Activated naive CD8-positive, alpha-beta T cell treated with anti-CD3 and anti-CD28 coated beads, Interleukin-2, amount 50 U/mL, for 16 hours (primary cell): ENCODE measurements around the gene DSTN.

Experiments
- DNase-seq: peaks from one replicate; pipeline ENCODE4 v3.0.0-alpha.2; 2020; ENCODE audit warnings: low read depth, low spot score

The DSTN gene

DNA sequence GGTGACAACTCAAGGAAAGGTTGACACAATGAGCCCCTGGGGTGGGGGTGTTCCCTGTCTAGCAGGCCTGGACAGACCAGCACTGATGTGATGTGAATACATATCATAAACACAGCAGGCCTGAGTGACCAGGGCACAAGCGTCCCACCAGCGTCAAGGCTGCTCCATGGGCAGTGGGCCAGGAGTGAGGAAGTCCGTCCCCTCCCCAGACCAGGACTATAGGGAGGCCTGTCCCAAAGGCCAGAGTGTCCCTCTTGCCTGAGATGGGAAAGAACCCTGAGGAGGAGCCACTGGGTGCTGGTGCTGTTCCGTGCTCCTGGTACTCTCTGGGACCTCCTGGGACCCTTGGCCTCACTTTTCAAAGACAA, 67.5 kb downstream of the DSTN start:
- no peak for DNase-seq

DNA sequence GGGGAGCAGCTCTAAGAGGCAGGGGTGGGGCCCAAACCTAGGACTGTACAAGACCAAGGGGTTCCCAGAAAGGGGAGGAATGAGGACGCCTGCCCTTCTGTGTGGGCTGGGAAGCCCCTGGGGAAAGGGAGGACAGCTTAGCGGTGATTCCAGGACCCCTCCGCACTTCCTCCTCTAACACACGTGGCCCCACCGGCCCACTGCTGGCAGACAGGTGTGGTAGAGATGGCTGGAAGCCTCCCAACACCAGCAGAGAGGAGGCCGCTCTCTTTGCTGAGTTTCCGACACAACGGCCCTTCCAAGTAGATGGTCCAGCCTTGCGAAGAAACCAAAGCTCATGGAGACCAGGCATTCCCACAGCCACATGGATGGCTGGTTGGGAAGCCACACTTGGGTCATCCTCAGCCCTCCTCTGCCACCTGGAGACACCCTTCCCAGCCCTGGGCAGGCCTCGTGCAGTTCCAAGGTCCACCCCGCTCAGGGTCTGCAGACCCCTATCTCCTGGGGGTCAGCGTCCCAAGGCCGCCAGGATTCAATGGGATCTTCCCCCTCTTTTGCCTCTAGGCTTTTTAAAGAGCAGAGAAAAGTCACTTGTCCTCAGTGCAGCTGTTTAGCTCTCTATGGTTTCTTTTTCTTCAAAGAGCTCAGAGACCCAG, 68.2 kb downstream of the DSTN start:
- no peak for DNase-seq

DNA sequence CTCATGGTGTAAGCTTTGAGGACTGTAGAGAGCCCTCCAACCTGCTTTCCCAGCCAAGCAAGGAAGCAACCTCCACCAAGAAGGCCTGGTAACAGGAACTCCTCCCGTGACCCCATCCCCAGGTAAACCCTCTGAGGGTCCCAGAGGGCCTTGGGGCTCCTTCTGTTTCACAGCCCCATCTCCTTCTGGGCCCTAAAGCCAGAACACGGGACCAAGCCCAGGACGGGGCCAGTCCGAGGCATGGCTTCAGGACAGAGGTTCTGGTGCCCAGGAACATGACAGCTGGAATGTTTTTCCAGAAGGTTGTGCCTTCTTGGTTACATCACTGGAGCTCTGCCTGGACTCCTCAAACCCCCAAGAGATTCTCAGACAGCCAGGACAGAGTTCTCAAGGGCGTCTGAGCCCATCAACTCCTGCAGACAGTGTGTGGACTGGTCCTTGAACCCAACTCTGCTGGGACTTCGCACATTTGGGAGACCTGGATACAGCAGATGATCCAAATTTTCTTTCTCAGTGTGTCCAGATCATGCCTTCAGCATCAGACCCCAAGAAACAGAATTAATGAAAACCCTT, 69.0 kb downstream of the DSTN start:
- DNase-seq: no peak

DNA sequence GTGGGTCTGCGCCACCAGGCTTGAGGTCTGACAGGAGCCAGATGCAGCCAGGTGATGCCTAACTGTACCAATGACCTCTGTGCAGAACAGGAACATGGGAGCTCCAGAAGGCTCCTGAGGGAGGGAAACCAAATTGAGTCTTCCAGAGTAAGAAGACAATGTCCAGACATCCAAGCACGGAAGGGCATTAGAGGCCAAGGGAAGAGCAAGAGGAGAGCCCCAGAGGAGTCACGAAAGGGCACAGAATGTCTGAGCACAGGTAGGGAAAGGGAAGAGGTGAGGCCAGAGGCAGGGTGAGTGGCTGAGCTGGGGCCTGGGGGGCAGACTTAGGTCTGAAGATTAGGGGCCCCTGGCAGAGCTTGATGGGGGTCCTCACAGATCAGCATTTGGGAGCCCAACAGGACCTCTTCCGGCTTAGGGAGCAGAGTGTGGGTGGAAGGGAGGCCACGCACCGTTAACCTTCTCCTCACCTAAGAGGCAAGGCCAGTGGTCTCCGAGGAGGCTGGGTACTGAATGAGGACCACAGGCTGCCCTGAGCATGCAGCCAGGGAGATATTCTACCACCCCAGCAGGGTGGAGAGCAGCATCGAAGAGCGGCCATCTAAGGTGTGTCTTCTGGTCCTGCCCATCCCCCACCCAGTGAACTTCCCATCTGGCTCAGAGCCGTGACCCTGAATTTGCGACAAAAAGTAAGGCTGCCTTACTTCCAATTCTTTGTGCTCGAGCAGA, 70.4 kb downstream of the DSTN start:
- no peak for DNase-seq

DNA sequence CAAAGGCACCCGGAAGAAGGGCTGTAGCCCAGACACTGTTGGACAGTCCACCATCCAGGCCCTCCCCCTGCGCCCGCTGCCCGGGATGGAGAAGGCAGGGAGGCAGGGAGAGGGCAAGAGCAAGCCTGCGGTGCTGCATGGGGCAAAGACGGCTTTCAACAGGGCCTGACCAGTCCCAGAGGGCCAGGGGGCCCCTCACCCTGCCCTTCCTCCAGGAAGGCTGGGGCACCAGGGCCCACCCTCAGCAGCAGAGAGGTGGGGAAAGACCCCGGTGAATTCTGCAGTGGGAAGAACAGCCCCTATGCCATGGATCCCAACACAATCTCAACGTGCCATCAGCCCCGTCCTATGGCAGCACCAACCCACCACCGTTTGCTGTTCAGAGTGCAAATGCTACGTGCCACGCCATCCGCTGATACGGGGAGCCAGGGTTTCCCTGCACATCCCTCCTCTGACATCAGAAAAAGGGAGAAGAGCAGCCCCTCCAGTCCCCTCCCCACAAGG, 71.1 kb downstream of the DSTN start:
- DNase-seq: no peak

DNA sequence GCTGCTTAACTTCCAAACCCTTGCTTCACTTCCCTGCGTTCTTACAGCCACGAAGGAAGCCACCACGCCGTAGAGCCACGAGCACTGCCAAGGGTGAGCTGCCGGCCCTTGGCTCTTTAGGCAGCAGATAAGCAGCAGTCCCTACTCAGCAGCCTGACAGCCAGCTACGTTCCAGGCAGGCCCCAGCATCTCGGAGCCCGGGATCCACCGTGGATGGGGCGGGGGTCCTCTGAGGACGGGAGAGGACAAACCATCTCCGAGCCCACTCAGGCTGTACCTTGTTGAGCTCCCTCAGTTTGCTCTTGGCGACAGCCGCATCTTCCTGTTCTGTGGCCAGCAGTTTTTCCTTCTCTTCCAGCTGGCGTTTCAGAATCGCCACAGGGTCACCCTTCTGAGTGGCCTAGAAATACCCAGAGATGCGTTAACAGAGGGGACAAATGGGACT, 71.7 kb downstream of the DSTN start:
- no peak for DNase-seq

DNA sequence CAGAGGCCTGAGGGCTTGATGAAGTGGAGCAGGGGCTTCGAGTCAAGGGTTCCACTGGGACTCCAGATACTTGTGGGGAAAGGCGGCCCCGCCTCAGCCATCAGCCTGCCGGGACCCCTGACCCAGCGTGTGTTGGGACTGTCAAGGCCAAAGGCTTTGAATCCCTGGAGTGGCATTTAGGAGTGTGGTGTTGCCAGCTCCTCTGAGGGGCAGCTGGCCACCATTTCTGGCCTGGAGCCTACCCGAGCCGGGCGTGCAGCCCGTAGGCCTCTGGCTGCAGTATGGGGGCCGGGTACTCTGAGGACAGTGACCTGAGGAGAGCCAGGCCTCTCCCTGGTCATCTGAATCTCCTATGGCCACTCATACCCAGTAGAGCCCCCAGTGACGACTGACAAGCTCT, 72.1 kb downstream of the DSTN start:
- no peak for DNase-seq

DNA sequence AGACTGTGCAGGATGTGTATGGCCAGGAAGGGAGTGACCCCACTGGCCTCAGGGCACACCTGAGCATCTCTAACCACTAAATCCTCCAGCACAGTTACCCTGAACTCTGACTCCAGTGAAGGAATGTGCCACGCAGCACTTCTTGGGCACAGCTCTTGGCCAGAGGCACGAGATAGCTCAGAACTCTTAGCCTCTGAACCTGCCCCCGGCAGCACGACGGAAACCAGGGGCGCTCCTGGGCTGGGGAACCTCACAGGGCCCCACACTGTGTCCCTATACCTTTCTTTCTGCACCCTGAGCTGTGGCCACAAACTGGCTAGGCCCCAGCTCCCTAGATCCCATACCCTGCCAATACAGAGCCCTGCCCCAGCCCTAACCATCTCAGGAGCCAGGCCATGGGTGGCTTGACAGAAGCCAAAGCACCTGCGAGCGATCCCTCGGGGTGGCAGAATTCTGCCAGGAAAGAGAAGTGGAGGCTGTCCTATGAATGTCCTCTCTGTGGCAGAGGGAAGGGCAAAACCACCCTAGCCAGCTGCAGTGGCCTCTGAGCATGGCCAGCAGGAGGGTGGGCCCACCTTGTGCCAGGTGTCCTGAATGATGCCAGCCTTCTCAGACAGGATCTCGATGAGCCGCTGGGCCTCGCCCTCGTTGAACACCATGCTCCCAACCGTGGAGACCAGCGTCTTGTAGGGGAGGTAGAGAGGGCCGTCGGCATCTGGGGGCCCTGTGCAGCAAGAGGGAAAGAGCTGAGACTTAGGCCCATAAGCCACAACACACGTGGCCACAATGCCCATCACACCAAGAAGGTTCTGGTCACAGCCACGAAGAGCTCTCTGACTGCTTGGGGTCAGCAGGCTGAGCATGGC, 72.8 kb downstream of the DSTN start:
- no peak for DNase-seq

DNA sequence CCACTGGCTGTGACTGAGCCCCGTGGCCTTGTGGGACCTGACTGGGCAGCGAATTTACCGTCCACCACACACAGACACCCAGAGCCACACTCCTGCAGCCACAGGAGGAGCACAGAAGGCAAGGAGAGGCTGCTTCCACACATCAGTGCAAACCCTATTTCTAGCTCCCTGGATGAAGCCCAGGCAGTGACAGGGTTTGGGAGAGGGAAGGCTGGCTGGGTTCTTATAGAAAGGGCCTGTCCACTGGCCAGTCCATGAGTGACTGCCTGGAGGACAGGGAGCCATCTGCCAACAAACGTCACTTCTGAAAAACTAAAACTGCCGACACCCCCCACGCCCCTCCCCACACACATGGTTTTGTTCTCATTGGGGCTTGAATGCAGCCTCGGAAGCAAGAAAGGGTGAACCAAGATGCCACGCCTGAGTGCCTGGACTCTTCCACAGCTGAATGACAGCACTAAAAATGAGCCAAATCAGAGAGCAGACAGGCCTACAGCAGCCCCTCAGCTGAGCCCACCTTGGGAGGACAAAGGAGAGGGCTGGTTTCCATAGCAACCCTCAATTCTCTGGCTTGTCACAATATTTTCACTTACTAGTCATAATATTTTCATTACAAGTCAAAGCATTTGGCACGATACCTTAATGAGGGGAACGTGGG, 73.8 kb downstream of the DSTN start:
- DNase-seq: no peak

DNA sequence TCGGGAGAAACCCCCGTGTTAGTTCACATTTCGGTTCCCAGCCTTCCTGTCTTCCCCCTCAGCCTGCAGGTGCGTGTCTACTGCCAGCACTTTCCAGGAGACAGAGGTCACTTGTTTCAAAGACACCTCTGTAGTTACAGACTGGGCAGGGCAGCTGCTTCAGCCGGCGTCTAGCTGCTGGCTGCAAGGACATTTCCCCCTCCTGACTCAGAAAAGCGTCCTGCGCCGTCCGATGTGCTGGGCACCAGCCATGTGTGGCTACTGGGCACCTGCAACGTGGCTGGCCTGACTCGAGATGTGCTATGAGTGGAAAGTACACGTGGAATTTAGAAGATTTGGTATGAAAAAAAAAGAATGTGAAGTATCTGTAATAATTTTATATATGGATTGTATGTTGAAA, 74.6 kb downstream of the DSTN start:
- no peak for DNase-seq

DNA sequence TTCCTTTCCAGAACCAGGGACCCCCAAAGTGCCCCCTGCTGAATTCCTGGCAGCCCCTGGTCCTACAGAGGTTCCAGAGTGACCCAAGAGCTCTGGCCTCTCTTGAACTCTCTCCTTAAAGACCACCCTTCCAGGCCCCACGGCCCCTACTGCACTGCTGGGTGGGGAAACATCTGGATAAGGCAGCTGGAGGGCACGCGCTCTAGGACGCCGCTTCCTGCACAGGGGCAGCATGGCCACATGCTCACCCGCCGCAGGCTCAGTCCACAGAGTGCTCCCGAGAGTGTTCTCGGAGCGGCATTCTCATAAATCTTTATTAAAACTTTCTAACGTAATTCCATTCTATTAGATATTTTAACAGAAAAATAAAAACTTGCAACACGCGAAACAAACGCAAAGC, 75.1 kb downstream of the DSTN start:
- DNase-seq: no peak

DNA sequence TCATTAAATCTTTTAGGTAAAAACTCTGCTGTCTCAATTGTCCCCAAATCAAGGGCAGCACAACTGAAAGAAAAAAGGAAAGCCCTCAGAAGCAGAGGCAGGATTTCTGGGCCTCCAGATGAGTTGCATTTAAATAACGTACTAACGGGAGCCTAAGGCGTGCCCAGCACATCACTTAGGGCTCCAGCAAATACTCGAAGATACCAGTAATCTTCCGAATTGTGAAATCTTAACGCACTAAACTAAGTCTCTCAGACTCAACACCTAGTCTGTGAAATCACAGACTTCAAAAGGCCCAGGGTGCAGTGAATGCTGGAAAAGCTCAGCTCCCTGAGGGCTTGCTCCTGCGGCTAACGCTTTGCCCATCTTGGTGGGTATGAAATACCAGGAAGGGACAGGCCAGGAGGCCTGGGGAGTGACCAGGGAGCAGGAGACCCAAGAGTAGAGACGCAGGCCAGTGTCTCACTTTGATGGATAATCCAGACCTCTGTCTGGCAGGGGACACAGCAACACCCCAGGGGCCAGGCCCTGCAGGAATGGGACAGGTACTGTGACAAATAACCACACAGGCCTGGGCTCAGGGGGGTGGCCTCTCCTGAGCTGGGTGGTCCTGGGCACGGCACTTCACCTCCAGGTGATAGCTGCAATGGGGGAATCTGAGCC, 75.8 kb downstream of the DSTN start:
- no peak for DNase-seq

DNA sequence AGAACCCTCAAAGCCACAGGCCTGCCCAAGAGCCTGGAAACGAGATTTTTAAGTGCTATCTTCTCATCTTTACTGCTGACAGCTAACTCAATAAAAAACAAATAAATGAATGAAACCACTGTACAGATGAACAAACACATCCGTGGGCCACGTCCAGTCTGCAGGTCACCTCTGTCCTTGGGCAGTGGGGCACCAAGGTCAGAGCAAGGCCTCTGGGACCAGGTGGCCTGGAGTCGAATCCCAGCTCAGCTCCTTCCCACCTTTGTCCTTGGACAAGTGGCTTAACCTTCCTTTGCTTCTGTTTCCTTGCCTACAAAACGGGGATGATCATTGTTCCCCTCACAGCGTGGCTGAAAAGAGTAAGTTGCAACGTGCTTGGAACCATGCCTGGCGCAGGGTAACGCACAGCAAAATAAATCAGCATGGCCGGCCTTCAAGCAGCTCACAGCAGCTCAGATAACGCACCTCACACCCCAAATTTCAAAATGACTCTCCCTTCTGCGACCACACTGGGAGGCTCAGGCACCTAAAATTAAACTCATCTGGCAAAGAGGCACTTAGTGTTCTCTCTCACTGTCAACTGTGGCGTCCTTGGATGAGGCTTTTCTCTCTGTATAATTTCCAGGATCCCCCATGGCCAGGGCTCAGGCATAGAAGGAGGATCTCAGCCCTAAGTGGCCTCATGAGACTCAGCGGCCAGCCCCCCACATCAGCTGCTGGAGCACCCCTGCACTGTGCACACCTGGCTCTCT, 76.5 kb downstream of the DSTN start:
- no peak for DNase-seq

DNA sequence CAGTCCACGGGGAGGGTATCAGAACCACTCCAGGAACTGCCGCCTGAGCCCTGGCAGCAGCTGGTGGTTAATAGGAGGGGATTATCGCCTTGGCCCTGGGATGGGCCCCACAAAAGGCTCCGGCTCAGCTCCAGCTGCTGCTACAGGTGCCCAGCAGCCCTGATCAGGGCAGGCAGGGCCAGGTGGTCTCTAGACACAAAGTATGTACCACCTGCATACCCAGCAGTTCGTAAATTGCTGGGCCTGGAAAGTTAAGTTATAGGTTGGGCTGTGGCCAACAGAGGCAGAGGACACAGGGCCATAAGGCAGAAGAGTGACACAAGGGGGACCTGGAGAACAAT, 77.1 kb downstream of the DSTN start:
- DNase-seq: no peak

DNA sequence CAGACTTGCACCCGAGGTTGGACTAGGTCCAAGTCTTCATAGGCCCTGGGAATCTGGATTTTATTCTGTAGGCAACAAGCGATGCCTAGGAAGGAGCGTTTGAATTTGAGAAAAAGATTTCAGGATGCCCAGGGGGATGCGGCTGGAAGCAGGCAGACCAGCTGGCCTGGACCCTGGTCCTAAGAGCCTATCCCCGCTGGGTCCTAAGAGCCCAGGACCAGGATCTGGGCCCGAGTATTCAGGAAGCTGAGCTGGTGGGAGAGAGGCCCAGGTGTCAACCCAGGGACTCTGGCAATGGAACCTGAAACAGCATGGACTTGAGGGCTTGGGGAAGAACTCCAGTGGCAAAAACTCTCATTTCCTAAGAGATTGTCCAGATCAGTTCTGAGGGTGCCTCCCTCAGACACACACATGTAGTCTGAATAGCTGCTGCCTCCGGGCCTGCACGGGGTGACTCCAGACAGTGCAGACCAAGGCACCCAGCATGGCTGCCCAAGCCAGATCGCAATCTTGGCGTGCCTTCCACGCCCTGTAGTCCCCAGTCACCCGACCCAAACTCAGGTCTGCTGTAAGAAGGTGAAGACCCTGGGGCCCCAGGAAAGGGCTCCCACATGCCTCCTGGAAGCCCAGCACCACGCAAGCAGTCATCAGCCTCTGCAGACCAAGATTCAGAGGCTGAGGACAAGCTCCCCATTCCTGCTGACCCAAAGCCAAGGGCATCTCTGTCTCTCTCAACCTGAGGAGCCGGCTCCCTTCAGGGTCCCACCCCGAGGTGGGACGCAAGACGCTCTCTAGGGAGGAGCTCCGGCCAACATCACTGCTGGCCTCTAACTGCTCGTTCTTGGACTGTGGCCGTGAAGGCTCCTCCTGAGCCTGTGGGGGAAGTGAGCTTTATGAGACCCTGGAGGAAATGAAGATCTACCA, 77.8 kb downstream of the DSTN start:
- no peak for DNase-seq

DNA sequence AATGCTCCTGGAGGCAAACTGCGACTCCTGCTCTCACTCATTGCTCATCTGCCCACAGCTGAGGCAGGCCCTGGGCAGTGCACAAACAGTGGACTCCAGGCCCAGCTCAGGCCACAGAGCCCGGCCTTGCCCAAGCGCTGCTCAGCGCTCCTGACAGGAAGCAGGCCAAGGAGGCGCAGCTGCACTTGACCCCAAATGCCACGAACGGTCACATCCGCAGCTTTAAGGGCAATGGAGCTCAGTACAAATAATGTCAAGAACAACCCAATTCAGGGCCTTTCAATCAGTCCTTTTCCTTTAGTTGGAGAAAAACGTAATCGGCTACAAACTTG, 78.4 kb downstream of the DSTN start:
- DNase-seq: no peak

DNA sequence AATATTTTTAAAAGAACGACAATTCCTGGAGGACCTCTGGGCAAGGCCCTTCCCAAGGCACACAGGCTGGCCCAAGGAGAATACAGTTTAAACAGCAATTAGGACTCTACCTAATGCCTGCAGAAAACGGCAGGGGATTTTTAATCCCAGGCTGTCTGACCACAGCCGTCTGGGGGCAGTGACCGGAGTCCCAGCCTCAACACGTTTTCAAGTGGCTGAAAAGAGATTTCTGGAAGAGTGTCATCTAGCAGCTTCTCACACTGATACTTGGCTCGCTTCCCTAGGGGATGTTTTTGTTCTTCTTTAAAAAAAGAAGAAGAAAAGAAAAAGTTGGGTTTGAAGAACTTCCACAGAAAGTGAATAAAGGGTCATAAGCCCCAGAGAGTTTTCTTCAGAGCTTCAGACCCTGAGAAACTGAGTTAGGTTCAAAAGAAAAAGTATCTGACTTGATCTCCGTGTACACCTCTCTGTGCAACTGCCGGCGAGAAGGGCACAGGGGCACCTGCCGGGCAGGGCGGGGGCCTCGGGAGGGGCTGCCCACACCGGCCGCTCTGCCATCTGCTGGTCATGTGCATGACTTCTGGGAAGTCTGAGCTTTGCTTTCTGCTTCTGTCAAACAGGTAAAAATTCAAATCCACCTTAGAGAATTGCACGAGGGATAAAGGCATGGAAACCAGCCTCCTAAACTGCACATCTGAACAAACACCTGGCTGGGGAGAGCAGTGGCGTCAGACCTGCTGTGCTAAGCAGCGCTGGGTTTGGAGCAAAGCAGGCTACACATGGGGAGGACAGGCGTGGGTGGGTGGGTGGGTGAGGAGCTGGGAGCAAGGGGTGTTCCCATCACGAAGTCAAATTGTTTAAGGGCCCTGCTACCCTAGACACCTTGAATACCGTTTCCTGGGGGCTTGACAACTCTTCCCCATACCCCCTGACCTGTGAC, 79.2 kb downstream of the DSTN start:
- no peak for DNase-seq
